K562 treated with DMSO at 1 percent for 4 hours (cell line): ENCODE measurements around the gene EPN3. TPM values are rescaled to one million over a fixed set of nuclear protein-coding genes. Genes with fewer than 3 reads are reported as not detected.

Experiments
- total RNA-seq: library from RNA; unstranded; fragments of 300-600 nt; gene quantifications from 2 replicates; pipeline ENCODE4 v1.2.3, GENCODE V29; 2022; ENCODE audit not compliant: insufficient read depth

The EPN3 gene
- not detected in 2 replicates for total RNA-seq

GRCh38 chr17:50532452-50533024, at the start of gene EPN3:
TSS of gene EPN3 (plus strand) at chr17:50532735. CDS start at chr17:50536557, 3,822 bp downstream.

DNA sequence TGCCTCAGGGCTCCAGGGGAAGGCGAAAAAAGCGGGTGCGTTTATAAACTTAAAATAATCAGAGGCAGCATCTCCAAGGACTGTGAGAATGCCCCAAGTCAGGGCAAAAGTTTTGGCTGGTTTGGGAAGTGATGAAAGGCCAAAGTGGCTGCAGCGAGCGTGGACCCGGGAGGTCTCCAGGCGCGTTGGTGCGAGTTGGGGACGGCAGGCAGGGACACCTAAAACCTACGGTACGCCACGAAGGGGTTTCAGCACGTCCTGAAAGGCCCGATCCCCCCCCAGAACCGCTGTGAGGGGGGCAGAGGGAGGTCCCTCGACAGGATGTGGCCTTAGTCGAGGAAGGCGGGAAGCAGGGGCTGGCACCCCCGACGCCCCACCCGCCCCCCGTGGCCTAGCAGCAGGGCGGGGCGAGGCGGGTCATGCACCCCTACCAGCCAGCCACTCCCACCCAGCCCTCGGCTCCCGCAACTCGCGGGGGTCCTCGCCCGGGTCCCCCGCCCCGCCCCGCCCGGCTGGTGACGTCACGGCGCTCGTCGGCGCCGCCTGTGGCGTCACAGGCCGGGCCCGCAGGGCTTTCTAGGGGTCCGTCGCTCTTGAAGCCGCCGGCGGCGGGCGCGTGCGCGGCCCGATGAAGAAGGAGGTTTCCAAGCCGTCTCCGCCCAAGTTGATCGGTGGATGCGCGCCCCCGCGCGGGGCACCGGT, 24.5 kb upstream of the EPN3 start, which contains the start of gene MYCBPAP:
TSS of gene MYCBPAP (plus strand) at position 569 of the 702 bp plus-strand sequence. CDS start 236 bp downstream, outside the sequence.

DNA sequence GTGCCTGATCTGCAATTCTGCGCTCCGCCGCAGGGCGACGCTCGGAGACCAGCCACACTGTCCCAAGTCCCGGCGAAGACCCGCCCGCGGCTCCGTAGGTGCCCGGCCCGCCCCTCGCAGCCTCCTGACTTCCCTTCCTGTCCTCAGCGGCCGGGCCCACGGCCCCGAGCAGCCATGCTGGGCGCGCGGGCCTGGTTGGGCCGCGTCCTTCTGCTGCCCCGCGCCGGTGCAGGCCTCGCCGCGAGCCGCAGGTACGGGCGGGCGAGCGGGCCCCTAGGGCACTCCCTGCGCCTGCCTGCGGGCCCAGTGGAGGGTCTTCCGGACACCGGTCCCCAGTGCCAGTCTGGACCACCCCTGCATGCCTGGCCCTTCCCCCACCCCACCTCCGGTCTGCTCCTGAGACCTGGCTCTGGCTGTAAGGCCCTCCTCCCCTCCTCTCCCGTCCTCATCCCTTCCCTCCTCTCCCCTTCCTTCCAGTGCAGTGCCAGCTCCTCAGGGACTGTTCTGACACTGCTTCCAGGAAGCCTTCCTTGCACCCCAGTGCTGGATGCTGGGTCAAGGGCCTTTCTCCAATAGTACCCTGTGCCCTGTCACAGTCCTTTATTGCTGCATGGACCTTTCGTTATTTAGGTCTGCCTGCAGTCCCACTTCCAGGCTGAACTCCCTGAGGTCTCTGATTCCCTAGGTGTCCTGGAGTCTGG, 14.7 kb downstream of the EPN3 start, which contains the start of gene SPATA20:
TSS of gene SPATA20 (plus strand) at position 140 of the 701 bp plus-strand sequence. CDS start at position 175, 35 bp downstream.

DNA sequence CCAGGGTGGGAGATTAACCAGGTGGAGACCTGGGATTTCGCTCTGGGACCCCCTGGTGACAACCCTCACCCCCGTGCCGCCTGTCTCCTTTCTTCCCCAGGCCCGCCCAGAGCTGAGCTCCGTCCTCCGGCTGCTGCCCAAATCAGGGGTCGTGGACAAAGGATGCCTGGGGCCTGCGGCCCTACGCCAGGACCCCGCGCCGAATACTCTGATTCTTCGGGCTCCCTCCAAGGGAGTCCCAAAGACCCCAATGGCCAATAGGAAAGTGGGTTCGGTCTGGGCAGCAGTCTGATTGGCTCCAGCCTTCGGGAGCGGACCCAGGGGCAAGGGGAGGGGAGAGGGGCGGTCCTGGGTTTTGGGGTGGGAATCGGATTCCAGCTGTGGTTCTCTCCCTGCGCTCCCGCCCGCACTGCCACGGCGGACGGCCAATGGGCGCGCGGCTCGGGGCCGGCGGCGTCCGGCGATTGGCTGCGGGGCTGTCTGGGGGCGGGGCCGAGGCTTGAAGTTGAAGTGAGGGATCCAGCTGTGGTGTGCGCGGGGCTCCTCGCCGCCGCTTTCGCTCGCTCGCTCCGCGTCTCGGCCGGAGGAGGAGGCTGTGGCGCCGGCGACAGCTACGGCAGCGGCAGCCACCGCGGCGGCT, 27.8 kb downstream of the EPN3 start, which contains the start of gene CACNA1G:
TSS of gene CACNA1G (plus strand) at position 531 of the 640 bp plus-strand sequence. CDS start 745 bp downstream, outside the sequence.

Other genes starting within 250 kb of the EPN3 start
- gene XYLT2, start 186.6 kb upstream of the EPN3 start, total RNA-seq: 7.5 and 7.7 TPM in 2 replicates
- 55.0 and 62.6 TPM in 2 replicates for gene MRPL27, start 159.6 kb upstream of the EPN3 start, total RNA-seq
- 12.6 and 13.4 TPM in 2 replicates for gene EME1, start 159.5 kb upstream of the EPN3 start, total RNA-seq
- gene LRRC59, start 135.2 kb upstream of the EPN3 start, total RNA-seq: 188 TPM in 2 replicates
- 20.7 and 28.9 TPM in 2 replicates for gene ACSF2, start 106.5 kb upstream of the EPN3 start, total RNA-seq
- gene CHAD, start 63.9 kb upstream of the EPN3 start, total RNA-seq: 0.38 TPM in 1 of 2 replicates, not detected in the other
- 18.4 and 21.4 TPM in 2 replicates for gene RSAD1, start 53.9 kb upstream of the EPN3 start, total RNA-seq
- not detected in 2 replicates for gene MYCBPAP, start 24.3 kb upstream of the EPN3 start, total RNA-seq
- gene SPATA20, start 14.4 kb downstream of the EPN3 start, total RNA-seq: 2.9 and 4.8 TPM in 2 replicates
- not detected in 2 replicates for gene CACNA1G, start 28.0 kb downstream of the EPN3 start, total RNA-seq
- not detected in 2 replicates for gene ABCC3, start 102.1 kb downstream of the EPN3 start, total RNA-seq
- 14.2 and 14.6 TPM in 2 replicates for gene ANKRD40, start 175.2 kb downstream of the EPN3 start, total RNA-seq
- 78.6 and 121 TPM in 2 replicates for gene LUC7L3, start 186.9 kb downstream of the EPN3 start, total RNA-seq
- not detected in 2 replicates for gene ANKRD40CL, start 234.8 kb downstream of the EPN3 start, total RNA-seq